Stromal cell of bone marrow (primary cell): ENCODE results near the gene PFDN1.

Source experiments
- DNase-seq: peaks from one replicate; pipeline ENCODE4 v3.0.0-alpha.2; 2012; ENCODE audit warnings: low read depth

Gene PFDN1

GRCh38 chr5:140258873-140259272 is 44.0 kb downstream of the PFDN1 start:
- DNase-seq = no peak

GRCh38 chr5:140258016-140258415 is 44.9 kb downstream of the PFDN1 start:
- peak; percentile 26 for DNase-seq

- DNase-seq = no peak
Measured at GRCh38 chr5:140256726-140257125, 46.2 kb downstream of the PFDN1 start.

- no peak for DNase-seq
Measured at GRCh38 chr5:140255460-140256157, 47.3 kb downstream of the PFDN1 start.

- no peak for DNase-seq
Measured at GRCh38 chr5:140253985-140254384, 48.9 kb downstream of the PFDN1 start.

- no peak for DNase-seq
Measured at GRCh38 chr5:140252470-140253126, 50.3 kb downstream of the PFDN1 start.

GRCh38 chr5:140251527-140251973 is 51.4 kb downstream of the PFDN1 start:
- DNase-seq = peak; percentile 85

GRCh38 chr5:140250386-140250785 is 52.5 kb downstream of the PFDN1 start:
- DNase-seq = no peak

GRCh38 chr5:140249536-140249935 is 53.4 kb downstream of the PFDN1 start:
- DNase-seq = no peak

- no peak for DNase-seq
Measured at GRCh38 chr5:140248414-140248813, 54.5 kb downstream of the PFDN1 start.

GRCh38 chr5:140246378-140247122 is 56.4 kb downstream of the PFDN1 start:
- peak; percentile 58 for DNase-seq

- no peak for DNase-seq
Measured at GRCh38 chr5:140245926-140246325, 57.0 kb downstream of the PFDN1 start.

- no peak for DNase-seq
Measured at GRCh38 chr5:140245341-140245740, 57.6 kb downstream of the PFDN1 start.

- peak; percentile 78 for DNase-seq
Measured at GRCh38 chr5:140244525-140245025, 58.3 kb downstream of the PFDN1 start.

GRCh38 chr5:140243706-140244250 is 59.1 kb downstream of the PFDN1 start:
- no peak for DNase-seq

GRCh38 chr5:140242890-140243585 is 59.9 kb downstream of the PFDN1 start:
- no peak for DNase-seq

- DNase-seq = no peak
Measured at GRCh38 chr5:140242099-140242498, 60.8 kb downstream of the PFDN1 start.

- peak; percentile 88 for DNase-seq
Measured at GRCh38 chr5:140240987-140241706, 61.8 kb downstream of the PFDN1 start.

GRCh38 chr5:140239939-140240700 is 62.8 kb downstream of the PFDN1 start:
- DNase-seq = no peak

GRCh38 chr5:140239461-140239860 is 63.4 kb downstream of the PFDN1 start:
- no peak for DNase-seq
